Activated CD4-positive, alpha-beta T cell treated with anti-CD3 and anti-CD28 coated beads, Interleukin-2, amount 10 ng/mL, durations not matched to agents 24 days and 14 days (primary cell): ENCODE measurements around the gene BAHD1. TPM values are rescaled to one million over a fixed set of nuclear protein-coding genes. Genes with fewer than 3 reads are reported as not detected.
A peak's percentile ranks its signal among the peaks of the same experiment; 100 is the strongest.

ENCODE experiments used
- DNase-seq: peaks from one replicate; pipeline ENCODE4 v3.0.0; 2022
- H3K27ac Mint-ChIP-seq: one replicate; pipeline ENCODE4 v1.8.0; 2022; ENCODE audit warnings: mild to moderate bottlenecking, mixed read lengths
- H3K27me3 Mint-ChIP-seq: one replicate; pipeline ENCODE4 v1.8.0; 2022; ENCODE audit warnings: mixed read lengths
- H3K36me3 Mint-ChIP-seq: one replicate; pipeline ENCODE4 v1.8.0; 2022; ENCODE audit warnings: low read depth, mild to moderate bottlenecking, mixed read lengths
- H3K4me1 Mint-ChIP-seq: one replicate; pipeline ENCODE4 v1.8.0; 2021; ENCODE audit warnings: mixed read lengths
- H3K4me3 Mint-ChIP-seq: one replicate; pipeline ENCODE4 v1.8.0; 2022; ENCODE audit warnings: mild to moderate bottlenecking, moderate library complexity, mixed read lengths
- H3K9me3 Mint-ChIP-seq: one replicate; pipeline ENCODE4 v1.8.0; 2021; ENCODE audit warnings: mixed read lengths
- intact Hi-C: fragments of 100-400 bp; cut with micrococcal nuclease; formaldehyde crosslinking; loops from one replicate; pipeline ENCODE4 v1.15.1; 2023
- total RNA-seq: library from RNA; stranded (reverse); gene quantifications from 2 replicates; pipeline ENCODE4 v1.2.3, GENCODE V29; 2022

BAHD1 gene
- total RNA-seq, 1 donor from 2014 or later, result 23.9 TPM

- Mint-ChIP-seq H3K27ac (peak overlapping the region; percentile 83), H3K9me3 (no peaks in the 10 kb centered on the region), H3K4me3 (peak overlapping the region; percentile 90)
Observed at GRCh38 chr15:40471105-40471807, 30.5 kb downstream of the BAHD1 start.

GRCh38 chr15:40471808-40472150 lies 31.0 kb downstream of the BAHD1 start:
- H3K4me3 Mint-ChIP-seq, result peak overlapping the region; percentile 90
- intact Hi-C loops, result loop anchor here (2.0 to 5.0 kb wide), 2 partner anchors 21 to 96 kb away; partner anchors contain the start of genes CCDC32 and RPUSD2
- H3K9me3 Mint-ChIP-seq, result no peaks in the 10 kb centered on the region
- peaks cover 2% of the 10 kb centered on the region for H3K36me3 Mint-ChIP-seq
- peak; percentile 78 for DNase-seq
- peak overlapping the region; percentile 83 for H3K27ac Mint-ChIP-seq
- peaks cover 22% of the 10 kb centered on the region for H3K4me1 Mint-ChIP-seq
- peaks cover 2% of the 10 kb centered on the region for H3K27me3 Mint-ChIP-seq

More at GRCh38 chr15:40471105-40471807, 30.5 kb downstream of the BAHD1 start:
- intact Hi-C loops, result loop anchor here (2.0 to 5.0 kb wide), 2 partner anchors 22 to 96 kb away; partner anchors contain the start of genes CCDC32 and RPUSD2
- Mint-ChIP-seq H3K4me1 (peaks cover 26% of the 10 kb centered on the region), H3K27me3 (peaks cover 1% of the 10 kb centered on the region), H3K36me3 (peaks cover 6% of the 10 kb centered on the region)
- no peak for DNase-seq

GRCh38 chr15:40472171-40472727 lies 31.5 kb downstream of the BAHD1 start:
- Mint-ChIP-seq H3K27ac (no peak overlapping the region), H3K36me3 (no peaks in the 10 kb centered on the region), H3K9me3 (no peaks in the 10 kb centered on the region), H3K4me3 (peak overlapping the region; percentile 90), H3K27me3 (peaks cover 7% of the 10 kb centered on the region), H3K4me1 (peaks cover 18% of the 10 kb centered on the region)
- DNase-seq, result no peak
- intact Hi-C loops, result loop anchor here (5.0 kb wide), 1 partner anchor 95 kb away; the partner anchor contains the start of genes CCDC32 and RPUSD2

- no peaks in the 10 kb centered on the region for H3K9me3 Mint-ChIP-seq
- H3K27me3 Mint-ChIP-seq, result peaks cover 19% of the 10 kb centered on the region
- no peaks in the 10 kb centered on the region for H3K36me3 Mint-ChIP-seq
- no peak overlapping the region for H3K4me3 Mint-ChIP-seq
- intact Hi-C loops, result loop anchor here (5.0 kb wide), 1 partner anchor 93 kb away; the partner anchor contains the start of genes CCDC32 and RPUSD2
- H3K4me1 Mint-ChIP-seq, result peaks cover 14% of the 10 kb centered on the region
- no peak overlapping the region for H3K27ac Mint-ChIP-seq
- no peak for DNase-seq
Observed at GRCh38 chr15:40474581-40474980, 33.8 kb downstream of the BAHD1 start.

GRCh38 chr15:40477642-40478327 lies 37.0 kb downstream of the BAHD1 start:
- H3K27ac Mint-ChIP-seq, result no peak overlapping the region
- no peak overlapping the region for H3K4me3 Mint-ChIP-seq

GRCh38 chr15:40479024-40479423 lies 38.3 kb downstream of the BAHD1 start:
- DNase-seq, result no peak
- Mint-ChIP-seq H3K4me1 (no peaks in the 10 kb centered on the region), H3K4me3 (no peak overlapping the region), H3K27ac (no peak overlapping the region), H3K27me3 (peaks cover 48% of the 10 kb centered on the region), H3K9me3 (no peaks in the 10 kb centered on the region), H3K36me3 (no peaks in the 10 kb centered on the region)
- intact Hi-C loops, result no loop called here

More at GRCh38 chr15:40477642-40478327, 37.0 kb downstream of the BAHD1 start:
- intact Hi-C loops, result no loop called here
- DNase-seq, result no peak
- no peaks in the 10 kb centered on the region for H3K36me3 Mint-ChIP-seq
- H3K9me3 Mint-ChIP-seq, result no peaks in the 10 kb centered on the region
- H3K27me3 Mint-ChIP-seq, result peaks cover 38% of the 10 kb centered on the region
- peaks cover under 1% of the 10 kb centered on the region for H3K4me1 Mint-ChIP-seq

GRCh38 chr15:40481341-40482074 lies 40.8 kb downstream of the BAHD1 start:
- Mint-ChIP-seq H3K27ac (no peak overlapping the region), H3K4me1 (no peaks in the 10 kb centered on the region), H3K4me3 (no peak overlapping the region), H3K9me3 (no peaks in the 10 kb centered on the region), H3K27me3 (peaks cover 46% of the 10 kb centered on the region), H3K36me3 (no peaks in the 10 kb centered on the region)
- no peak for DNase-seq
- intact Hi-C loops, result no loop called here

- DNase-seq, result no peak
- Mint-ChIP-seq H3K9me3 (no peaks in the 10 kb centered on the region), H3K27me3 (peaks cover 31% of the 10 kb centered on the region), H3K27ac (no peak overlapping the region), H3K4me1 (no peaks in the 10 kb centered on the region), H3K36me3 (no peaks in the 10 kb centered on the region), H3K4me3 (no peak overlapping the region)
- intact Hi-C loops, result no loop called here
Observed at GRCh38 chr15:40483919-40484318, 43.2 kb downstream of the BAHD1 start.

GRCh38 chr15:40486066-40486770 lies 45.5 kb downstream of the BAHD1 start:
- intact Hi-C loops, result no loop called here
- Mint-ChIP-seq H3K27ac (no peak overlapping the region), H3K9me3 (no peaks in the 10 kb centered on the region), H3K36me3 (no peaks in the 10 kb centered on the region), H3K4me3 (no peak overlapping the region), H3K27me3 (peaks cover 21% of the 10 kb centered on the region), H3K4me1 (no peaks in the 10 kb centered on the region)
- DNase-seq, result no peak

GRCh38 chr15:40487816-40488682 lies 47.3 kb downstream of the BAHD1 start:
- no peak for DNase-seq
- no peaks in the 10 kb centered on the region for H3K9me3 Mint-ChIP-seq
- intact Hi-C loops, result no loop called here
- no peak overlapping the region for H3K4me3 Mint-ChIP-seq
- peaks cover 5% of the 10 kb centered on the region for H3K4me1 Mint-ChIP-seq
- peaks cover 7% of the 10 kb centered on the region for H3K27me3 Mint-ChIP-seq
- no peaks in the 10 kb centered on the region for H3K36me3 Mint-ChIP-seq
- H3K27ac Mint-ChIP-seq, result no peak overlapping the region

- no peaks in the 10 kb centered on the region for H3K27me3 Mint-ChIP-seq
- no peaks in the 10 kb centered on the region for H3K36me3 Mint-ChIP-seq
- peaks cover 17% of the 10 kb centered on the region for H3K4me1 Mint-ChIP-seq
- H3K27ac Mint-ChIP-seq, result no peak overlapping the region
- H3K4me3 Mint-ChIP-seq, result no peak overlapping the region
- H3K9me3 Mint-ChIP-seq, result no peaks in the 10 kb centered on the region
- intact Hi-C loops, result loop anchor here (5.0 kb wide), 1 partner anchor 1003 kb away; the partner anchor contains the start of gene ITPKA
- DNase-seq, result no peak
Observed at GRCh38 chr15:40489274-40490175, 48.8 kb downstream of the BAHD1 start.
